Measurements from ENCODE around the gene SUCLA2. TPM values are rescaled to one million over a fixed set of nuclear protein-coding genes. Genes with fewer than 3 reads are reported as not detected.

SUCLA2 gene
- total and polyA plus RNA-seq, 9 of the 15 experiments (the other 6 are each of a cell fraction or from before 2014, with no cell fraction given), result 23.3 to 52.9 (median 35.8) TPM

DNA sequence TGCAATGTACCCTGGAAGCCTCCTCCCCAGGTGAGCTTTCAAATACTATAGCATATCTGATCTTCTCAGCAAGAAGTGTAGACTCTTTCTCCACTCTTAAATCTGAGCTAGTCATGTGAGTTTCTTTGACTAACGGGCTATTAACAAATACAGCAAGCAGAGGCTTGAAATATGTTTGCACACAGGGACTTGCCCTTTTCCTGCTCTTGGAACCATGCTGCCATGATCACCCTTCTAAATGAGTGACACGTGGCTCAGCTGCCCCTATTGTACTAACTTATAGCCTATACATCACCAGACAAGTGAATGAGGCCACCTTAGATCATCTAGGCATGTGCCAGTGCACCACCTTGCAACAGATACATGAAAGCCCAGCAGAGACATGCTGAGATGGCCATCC is 13.3 kb upstream of the SUCLA2 start (continued):
- TF ChIP-seq, protein P1, sequence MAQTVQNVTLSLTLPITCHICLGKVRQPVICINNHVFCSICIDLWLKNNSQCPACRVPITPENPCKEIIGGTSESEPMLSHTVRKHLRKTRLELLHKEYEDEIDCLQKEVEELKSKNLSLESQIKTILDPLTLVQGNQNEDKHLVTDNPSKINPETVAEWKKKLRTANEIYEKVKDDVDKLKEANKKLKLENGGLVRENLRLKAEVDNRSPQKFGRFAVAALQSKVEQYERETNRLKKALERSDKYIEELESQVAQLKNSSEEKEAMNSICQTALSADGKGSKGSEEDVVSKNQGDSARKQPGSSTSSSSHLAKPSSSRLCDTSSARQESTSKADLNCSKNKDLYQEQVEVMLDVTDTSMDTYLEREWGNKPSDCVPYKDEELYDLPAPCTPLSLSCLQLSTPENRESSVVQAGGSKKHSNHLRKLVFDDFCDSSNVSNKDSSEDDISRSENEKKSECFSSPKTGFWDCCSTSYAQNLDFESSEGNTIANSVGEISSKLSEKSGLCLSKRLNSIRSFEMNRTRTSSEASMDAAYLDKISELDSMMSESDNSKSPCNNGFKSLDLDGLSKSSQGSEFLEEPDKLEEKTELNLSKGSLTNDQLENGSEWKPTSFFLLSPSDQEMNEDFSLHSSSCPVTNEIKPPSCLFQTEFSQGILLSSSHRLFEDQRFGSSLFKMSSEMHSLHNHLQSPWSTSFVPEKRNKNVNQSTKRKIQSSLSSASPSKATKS (CRISPR knock-in tag; IDR thresholded peaks at IDR 0.05), result no peak
- TF ChIP-seq KLF16 (IDR thresholded peaks at IDR 0.05) (no peak), CC2D1A (IDR thresholded peaks at IDR 0.05) (no peak), RFX5 (IDR thresholded peaks at IDR 0.05; ENCODE audit: low read depth, low read length) (no peak), C11orf30 (IDR thresholded peaks at IDR 0.05; ENCODE audit: low read depth) (no peak)

DNA sequence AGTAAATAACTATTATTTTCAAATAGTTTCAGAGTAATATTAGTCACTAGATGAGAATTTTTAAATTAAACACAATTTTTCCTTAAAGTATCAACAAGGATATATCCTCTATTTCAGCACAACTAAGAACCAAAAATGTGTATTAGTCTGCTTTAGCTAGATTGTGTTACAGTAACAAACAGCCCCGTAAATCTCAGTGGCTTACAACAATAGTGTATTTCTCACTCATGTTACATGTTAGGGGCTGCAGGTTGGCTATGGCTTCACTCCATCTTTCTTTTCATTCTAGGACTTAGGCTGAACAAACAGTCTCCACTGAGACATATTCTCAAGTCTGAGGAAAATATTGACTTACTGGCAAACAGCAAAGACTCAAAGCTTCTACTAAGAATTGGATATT is 11.6 kb upstream of the SUCLA2 start:
- DNase-seq (ENCODE audit: extremely low read depth in 1 of 4, low spot score in 3 of 4), result no peak
- TF ChIP-seq ILK (tag; IDR thresholded peaks at IDR 0.05; ENCODE audit: borderline replicate concordance, low read depth) (no peak), KAT8 (IDR thresholded peaks at IDR 0.05; ENCODE audit: low read depth) (no peak), SNIP1 (IDR thresholded peaks at IDR 0.05; ENCODE audit: low read depth) (no peak), ZNF76 (CRISPR knock-in tag; IDR thresholded peaks at IDR 0.05; ENCODE audit: borderline replicate concordance) (no peak), MECOM (CRISPR knock-in tag; IDR thresholded peaks at IDR 0.05) (no peak), TGIF2 (CRISPR knock-in tag; IDR thresholded peaks at IDR 0.05) (no peak), PURB (CRISPR knock-in tag; IDR thresholded peaks at IDR 0.05; ENCODE audit: low read depth) (no peak), TEAD4 (IDR thresholded peaks at IDR 0.05; ENCODE audit: low read length) (no peak), TEAD4 (CRISPR knock-in tag; IDR thresholded peaks at IDR 0.05; ENCODE audit: borderline replicate concordance) (no peak), PHB (CRISPR knock-in tag; IDR thresholded peaks at IDR 0.05) (no peak), ZNF146 (CRISPR knock-in tag; IDR thresholded peaks at IDR 0.05; ENCODE audit: unreplicated experiment) (no peak)
- TF ChIP-seq, protein P2, sequence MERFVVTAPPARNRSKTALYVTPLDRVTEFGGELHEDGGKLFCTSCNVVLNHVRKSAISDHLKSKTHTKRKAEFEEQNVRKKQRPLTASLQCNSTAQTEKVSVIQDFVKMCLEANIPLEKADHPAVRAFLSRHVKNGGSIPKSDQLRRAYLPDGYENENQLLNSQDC (CRISPR knock-in tag; IDR thresholded peaks at IDR 0.05), result no peak
- TF ChIP-seq, protein P3, sequence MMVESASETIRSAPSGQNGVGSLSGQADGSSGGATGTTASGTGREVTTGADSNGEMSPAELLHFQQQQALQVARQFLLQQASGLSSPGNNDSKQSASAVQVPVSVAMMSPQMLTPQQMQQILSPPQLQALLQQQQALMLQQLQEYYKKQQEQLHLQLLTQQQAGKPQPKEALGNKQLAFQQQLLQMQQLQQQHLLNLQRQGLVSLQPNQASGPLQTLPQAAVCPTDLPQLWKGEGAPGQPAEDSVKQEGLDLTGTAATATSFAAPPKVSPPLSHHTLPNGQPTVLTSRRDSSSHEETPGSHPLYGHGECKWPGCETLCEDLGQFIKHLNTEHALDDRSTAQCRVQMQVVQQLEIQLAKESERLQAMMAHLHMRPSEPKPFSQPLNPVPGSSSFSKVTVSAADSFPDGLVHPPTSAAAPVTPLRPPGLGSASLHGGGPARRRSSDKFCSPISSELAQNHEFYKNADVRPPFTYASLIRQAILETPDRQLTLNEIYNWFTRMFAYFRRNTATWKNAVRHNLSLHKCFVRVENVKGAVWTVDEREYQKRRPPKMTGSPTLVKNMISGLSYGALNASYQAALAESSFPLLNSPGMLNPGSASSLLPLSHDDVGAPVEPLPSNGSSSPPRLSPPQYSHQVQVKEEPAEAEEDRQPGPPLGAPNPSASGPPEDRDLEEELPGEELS (CRISPR knock-in tag; IDR thresholded peaks at IDR 0.05; ENCODE audit: borderline replicate concordance), result no peak
- TF ChIP-seq, protein P4, sequence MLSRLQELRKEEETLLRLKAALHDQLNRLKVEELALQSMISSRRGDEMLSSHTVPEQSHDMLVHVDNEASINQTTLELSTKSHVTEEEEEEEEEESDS (CRISPR knock-in tag; IDR thresholded peaks at IDR 0.05), result no peak

More for the DNA sequence above, 11.6 kb upstream of the SUCLA2 start:
- Histone ChIP-seq H3K9me1 (ENCODE audit: control insufficient read depth, insufficient read depth, low read length) (no peaks in the 10 kb centered on the region), H3K4me1 (replicated peaks in 1 of 2; ENCODE audit: control insufficient read depth in 2 of 2, insufficient read depth in 2 of 2, low read length in 2 of 2) (no peaks in the 10 kb centered on the region), H3K36me3 (ENCODE audit: control insufficient read depth, insufficient read depth, low read length) (no peaks in the 10 kb centered on the region), H3K79me2 (ENCODE audit: control insufficient read depth, insufficient read depth, low read length) (no peaks in the 10 kb centered on the region), H2AFZ (ENCODE audit: low read depth, low read length) (no peak overlapping the region), H3K27ac (ENCODE audit: extremely low read depth, low read depth, low read length) (no peak overlapping the region), H3K9me3 (replicated peaks; ENCODE audit: control insufficient read depth, insufficient read depth, low read depth, low read length) (no peaks in the 10 kb centered on the region), H3K4me2 (ENCODE audit: insufficient read depth, low read length) (no peak overlapping the region), H4K20me1 (replicated peaks; ENCODE audit: control insufficient read depth, insufficient read depth, low read length) (no peaks in the 10 kb centered on the region), H3K27me3 (ENCODE audit: control insufficient read depth in 2 of 2, insufficient read depth in 2 of 2, low read length in 2 of 2) (no peaks in the 10 kb centered on the region), H3K4me3 (no peak overlapping the region), H3K9ac (ENCODE audit: insufficient read depth in 1 of 2, low read depth in 2 of 2, low read length in 2 of 2) (no peak overlapping the region)
- in situ Hi-C loops (cut with MboI), result no loop called here
- 33% methylated on average over 1 of the region's 1 CpG for WGBS (ENCODE audit: insufficient coverage, low coverage, missing lambda C conversion rate)
- no peak for ATAC-seq
- ChIA-PET POLR2A (no interaction called here), CTCF (ENCODE audit: low intra/inter-chr PET ratio) (no interaction called here)
- no peak for FAIRE-seq
- intact Hi-C loops (cut with micrococcal nuclease), result no loop called here
- BruUV-seq (replicated peaks), result no TSS peak

Measured in K562 (cell line).